GM21825 (cell line): Measurements from ENCODE around the gene PTH2R.
A peak's percentile ranks its signal among the peaks of the same experiment; 100 is the strongest.
"Not testable (repeated sequence)": the region's sequence is repeated elsewhere in the genome, so short reads cannot be mapped to it uniquely, and the experiment has no call there.

Experiments used
- ATAC-seq: cut with Tn5 transposase; IDR thresholded peaks from one replicate; pipeline ENCODE4 v1.9.1; 2021; ENCODE audit warnings: mild to moderate bottlenecking, moderate library complexity; ENCODE audit not compliant: unreplicated experiment

The PTH2R gene

DNA sequence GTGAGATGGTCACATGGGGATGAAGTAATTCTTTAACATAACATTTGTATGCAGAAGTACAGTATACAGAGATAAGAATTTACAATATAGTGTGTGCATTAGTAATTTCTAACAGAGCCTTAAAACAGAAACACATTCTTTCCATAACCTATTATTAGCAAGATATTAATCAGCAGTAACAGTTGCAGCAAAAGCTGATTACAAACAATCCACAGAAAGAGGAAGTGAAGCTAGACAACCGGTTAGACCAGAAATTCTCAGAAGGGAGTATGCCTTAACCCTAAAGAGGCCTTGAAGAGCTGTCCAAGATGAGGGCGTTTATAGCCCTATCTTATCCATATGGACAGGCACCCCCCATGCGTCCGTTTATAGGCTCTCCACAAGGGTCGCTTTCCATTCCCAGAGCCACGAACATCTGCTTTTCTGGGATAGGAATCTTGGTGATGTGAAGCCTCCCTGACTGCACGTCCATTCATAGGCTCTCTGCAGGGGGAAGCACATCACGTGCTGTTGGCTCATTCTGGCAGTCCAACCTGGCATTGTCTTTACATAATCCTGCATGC, 75.9 kb downstream of the PTH2R start:
- ATAC-seq = not testable (repeated sequence)

- no peak for ATAC-seq
Measured at GRCh38 chr2:208485390-208485789, 78.8 kb downstream of the PTH2R start.

DNA sequence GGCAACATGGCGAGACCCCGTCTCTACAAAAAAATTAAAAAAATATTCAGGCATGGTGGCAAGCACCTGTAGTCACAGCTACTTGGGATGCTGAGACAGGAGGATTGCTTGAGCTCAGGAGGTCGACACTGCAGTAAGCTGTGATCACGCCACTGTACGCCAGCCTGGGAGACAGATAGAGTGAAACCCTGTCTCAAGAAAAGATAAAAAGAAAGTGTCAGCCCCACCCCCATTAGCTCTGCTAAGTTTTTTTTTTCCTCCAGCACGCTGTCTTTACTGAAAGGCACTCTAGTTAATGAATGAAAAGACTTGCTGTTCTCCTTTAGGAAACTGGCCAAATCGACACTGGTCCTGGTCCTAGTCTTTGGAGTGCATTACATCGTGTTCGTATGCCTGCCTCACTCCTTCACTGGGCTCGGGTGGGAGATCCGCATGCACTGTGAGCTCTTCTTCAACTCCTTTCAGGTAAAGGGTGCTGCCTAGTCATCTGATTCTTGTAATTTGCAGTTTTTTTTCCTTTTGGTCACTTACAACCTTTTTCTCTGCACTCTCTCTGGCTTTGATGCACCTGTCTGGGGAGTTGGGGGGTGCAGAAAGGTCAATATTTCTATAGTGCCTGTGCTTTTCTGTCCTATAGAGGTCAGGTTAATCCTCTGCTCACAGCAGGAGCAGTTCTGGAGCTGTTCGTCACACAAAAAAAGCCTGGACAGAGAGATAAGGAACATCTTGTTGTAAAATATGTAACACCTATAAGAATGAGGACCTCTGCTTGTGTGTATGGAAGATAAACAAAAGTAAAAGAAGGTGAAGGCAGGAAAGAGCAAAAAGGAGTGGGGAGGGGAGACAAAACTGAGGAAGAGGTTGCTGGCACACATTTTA, 82.3 kb downstream of the PTH2R start:
- ATAC-seq = no peak

- ATAC-seq = no peak
Measured at GRCh38 chr2:208489687-208490086, 83.1 kb downstream of the PTH2R start.

DNA sequence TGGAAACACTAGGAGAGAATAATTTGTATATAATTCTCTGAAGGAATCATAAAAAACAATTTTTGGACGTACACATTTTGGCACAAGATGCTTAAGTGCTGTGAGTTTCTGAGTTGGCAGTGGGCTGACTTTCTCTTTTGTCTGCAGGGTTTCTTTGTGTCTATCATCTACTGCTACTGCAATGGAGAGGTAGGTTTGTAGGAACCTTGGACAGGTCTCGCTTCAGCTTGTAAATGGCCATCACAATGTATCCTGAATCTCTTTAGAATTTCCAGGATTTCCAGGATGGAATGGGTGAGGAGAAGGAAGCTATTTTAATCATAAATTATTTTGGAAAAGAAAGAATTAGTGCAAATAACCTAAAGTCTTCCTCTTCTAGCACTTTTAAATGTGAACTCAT, 83.9 kb downstream of the PTH2R start:
- no peak for ATAC-seq

- no peak for ATAC-seq
Measured at GRCh38 chr2:208491641-208492040, 85.0 kb downstream of the PTH2R start.

DNA sequence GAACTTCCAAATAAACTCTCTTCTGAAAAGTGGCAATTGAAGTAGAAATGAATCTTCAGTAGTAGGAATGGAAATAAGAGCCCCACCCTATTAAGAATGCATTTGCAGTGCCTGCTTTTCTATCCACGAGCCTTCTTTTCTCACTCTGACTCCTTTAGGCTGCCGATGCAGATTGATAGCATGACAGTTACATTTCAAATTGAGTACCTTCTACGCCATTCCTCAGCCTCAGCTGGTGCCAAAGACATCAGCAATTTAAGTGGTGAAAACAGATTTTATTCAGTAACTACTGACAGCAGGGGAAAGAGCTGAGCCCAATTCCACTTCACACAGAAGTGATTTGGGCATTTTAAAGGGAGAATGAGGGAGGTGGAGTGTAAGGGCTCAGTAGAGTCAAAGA, 85.5 kb downstream of the PTH2R start:
- ATAC-seq = no peak

DNA sequence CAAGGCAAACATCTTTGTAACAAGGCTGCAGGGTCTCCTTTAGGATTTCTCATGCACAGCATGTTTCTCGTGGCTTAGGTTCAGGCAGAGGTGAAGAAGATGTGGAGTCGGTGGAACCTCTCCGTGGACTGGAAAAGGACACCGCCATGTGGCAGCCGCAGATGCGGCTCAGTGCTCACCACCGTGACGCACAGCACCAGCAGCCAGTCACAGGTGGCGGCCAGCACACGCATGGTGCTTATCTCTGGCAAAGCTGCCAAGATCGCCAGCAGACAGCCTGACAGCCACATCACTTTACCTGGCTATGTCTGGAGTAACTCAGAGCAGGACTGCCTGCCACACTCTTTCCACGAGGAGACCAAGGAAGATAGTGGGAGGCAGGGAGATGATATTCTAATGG, 86.6 kb downstream of the PTH2R start:
- ATAC-seq = no peak

- ATAC-seq = no peak
Measured at GRCh38 chr2:208496129-208496528, 89.5 kb downstream of the PTH2R start.

DNA sequence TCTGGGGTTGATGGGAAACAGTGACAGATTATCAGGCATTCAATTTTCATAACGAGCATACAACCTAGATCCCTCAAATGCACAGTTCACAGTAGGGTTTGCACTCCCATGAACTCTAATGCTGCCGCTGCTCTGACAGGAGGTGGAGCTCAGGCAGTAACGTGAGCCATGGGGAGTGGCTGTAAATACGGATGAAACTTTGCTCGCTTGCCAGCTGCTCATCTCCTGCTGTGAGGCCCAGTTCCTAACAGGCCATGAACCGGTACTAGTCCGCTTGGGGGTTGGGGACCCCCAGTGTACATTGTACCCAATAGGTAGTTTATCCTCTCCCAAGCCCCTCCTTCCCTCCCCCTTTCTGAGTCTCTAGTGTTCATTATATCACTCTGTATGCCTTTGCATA, 94.6 kb downstream of the PTH2R start:
- no peak for ATAC-seq

GRCh38 chr2:208502288-208502687, 95.7 kb downstream of the PTH2R start:
- ATAC-seq = no peak

- ATAC-seq = not testable (repeated sequence)
Measured at GRCh38 chr2:208505365-208505764, 98.8 kb downstream of the PTH2R start.

- ATAC-seq = no peak
Measured at GRCh38 chr2:208509586-208509985, 103.0 kb downstream of the PTH2R start.

- no peak for ATAC-seq
Measured at GRCh38 chr2:208511016-208511415, 104.4 kb downstream of the PTH2R start.

- no peak for ATAC-seq
Measured at GRCh38 chr2:208511573-208511972, 105.0 kb downstream of the PTH2R start.

DNA sequence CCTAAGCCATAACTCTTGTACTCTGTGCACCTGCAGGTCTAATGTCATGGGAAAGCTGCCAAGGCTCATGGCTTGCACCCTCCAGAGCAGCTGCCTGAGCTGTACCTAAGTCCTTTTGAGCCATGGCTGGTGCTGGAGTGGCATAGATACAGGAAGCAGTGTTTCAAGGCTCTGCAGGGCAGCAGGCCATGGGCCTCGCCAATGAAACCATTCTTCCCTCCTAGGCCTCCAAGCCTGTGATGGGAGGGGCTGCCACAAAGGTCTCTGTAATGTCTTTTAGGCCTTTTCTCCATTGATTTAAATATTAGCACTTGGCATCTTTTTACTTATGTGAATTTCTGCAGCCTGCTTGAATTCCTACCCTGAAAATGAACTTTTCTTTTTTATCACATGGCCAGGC, 108.5 kb downstream of the PTH2R start:
- no peak for ATAC-seq

- not testable (repeated sequence) for ATAC-seq
Measured at GRCh38 chr2:208523069-208523468, 116.5 kb downstream of the PTH2R start.

DNA sequence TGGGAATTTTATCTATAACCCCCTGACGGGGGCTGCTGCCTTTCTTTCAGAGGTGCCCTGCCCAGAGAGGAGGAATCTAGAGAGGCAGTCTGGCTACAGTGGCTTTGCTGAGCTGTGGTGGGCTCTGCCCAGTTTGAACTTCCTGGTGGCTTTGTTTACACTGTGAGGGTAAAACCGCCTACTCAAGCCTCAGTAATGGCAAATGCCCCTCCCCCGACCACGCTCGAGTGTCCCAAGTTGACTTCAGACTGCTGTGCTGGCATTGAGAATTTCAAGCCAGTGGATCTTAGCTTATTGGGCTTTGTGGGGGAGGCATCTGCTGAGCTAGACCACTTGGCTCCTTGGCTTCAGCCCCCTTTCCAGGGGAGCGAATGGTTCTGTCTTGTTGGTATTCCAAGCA, 118.6 kb downstream of the PTH2R start:
- ATAC-seq = not testable (repeated sequence)

DNA sequence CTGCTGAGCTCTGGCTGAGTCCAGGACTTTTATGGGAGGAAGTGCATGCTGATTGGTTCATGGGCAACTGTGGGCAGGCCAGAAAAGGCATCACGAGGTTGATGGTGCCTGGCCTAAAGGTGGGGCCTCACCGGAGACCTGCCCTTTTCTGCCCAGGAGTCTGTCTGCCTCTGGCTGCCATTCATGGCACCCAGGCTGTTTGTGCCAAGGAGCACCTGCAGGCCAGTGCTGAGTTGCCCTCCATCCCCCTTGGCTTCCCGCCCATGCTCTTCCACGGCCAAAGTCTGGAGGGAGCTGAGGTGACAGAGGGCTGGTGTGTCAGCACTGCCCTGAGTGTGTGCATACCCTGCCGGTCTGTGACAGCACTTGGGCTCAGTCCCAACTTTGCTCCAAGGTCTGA, 123.2 kb downstream of the PTH2R start:
- no peak for ATAC-seq

DNA sequence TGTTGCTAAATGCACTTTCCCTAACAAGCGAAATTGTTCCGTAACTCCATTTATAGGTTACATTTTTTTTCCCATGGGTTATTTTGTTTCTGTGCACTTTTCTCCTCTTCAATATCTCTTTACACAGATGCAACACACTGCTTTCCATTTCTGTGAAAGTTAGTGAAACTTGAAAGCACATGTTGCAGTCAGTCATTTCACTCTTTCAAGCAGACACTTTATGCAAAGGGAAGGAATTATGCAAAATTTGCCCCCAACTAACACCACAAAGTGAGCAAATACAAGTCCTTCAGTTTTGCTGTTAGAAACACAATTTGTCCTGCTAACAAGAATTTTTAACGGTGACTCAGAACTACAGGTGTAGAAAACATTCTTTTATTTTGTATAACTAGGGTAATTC, 124.8 kb downstream of the PTH2R start:
- ATAC-seq = peak; percentile 70

- ATAC-seq = not testable (repeated sequence)
Measured at GRCh38 chr2:208535578-208535977, 129.0 kb downstream of the PTH2R start.

DNA sequence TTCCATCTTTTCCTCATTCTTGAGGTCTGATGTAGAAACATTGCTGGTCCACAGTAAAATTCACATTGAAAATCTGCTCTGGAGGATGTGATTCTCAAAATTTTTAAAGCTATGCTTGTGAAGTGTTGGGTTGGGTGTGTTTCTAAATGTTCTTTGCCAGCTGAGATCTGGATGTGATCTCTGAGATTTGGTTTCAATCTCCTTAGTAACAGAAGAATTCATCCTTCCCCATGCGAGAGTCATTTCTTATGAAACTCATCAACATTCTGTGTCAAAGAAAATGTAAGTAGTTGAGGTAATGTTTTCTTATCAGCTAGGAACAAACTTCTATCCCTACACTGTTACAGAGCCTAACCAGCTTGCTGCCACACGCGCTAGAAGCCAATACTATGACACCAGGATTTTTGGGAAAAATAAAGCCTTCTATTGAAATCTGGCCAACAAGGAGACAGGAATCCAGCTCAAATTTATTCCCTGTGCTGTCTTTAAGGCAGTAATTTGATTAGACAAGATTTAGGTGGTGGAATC, 134.9 kb downstream of the PTH2R start:
- no peak for ATAC-seq
